GM18498 (cell line): ENCODE results near the gene TMEM117.

Experiments used
- ATAC-seq: cut with Tn5 transposase; IDR thresholded peaks from one replicate; pipeline ENCODE4 v1.9.1; 2021; ENCODE audit warnings: mild to moderate bottlenecking, moderate library complexity; ENCODE audit not compliant: unreplicated experiment

The TMEM117 gene

DNA sequence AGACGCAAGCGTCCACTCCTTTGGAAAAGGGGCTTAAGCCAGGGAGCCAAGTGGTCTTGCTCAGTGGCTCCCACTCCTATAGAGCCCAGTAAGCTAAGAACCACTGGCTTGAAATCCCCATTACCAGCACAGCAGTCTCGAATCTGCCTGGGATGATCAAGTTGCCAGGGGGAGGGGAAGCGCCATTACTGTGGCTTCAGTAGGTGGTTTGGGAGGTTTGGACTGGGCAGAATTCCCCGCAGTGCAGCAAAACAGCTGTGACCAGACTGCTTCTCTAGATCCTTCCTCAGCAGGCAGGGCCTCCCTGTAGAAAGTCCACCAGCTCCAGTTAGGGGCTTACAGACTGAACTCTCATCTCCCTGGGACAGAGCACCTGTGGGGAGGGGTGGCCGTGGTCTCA, 115.4 kb downstream of the TMEM117 start:
- no peak for ATAC-seq

DNA sequence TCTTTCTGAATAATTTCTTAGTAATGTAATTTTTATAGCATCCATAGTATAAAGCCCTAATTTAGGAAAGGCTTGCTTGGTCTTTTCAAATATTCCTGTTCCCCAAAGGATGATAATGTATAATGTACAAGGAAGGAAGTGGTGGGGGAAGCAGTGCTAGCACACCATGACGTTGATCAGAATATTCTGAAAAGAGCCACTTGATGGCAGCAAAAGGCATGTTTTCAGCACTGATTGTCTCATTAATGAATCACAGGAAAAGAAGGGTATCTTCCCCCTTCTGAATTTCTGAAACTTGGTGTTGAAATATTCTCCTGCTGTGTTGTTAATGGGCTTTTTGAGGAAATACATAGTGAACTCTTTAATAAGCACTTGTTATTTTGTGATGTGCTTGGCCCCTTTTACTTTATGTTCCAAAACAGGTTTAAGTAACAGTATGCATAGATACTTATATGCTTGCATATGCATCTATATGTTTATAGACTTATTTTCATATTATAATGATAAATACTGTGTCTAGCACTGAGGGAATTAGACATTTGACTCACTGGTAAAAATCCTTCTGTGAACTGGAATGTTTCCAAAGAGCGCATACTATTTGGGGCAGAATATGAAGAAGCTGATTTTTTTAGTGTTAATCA, 122.0 kb downstream of the TMEM117 start:
- ATAC-seq, result peak; percentile 98

DNA sequence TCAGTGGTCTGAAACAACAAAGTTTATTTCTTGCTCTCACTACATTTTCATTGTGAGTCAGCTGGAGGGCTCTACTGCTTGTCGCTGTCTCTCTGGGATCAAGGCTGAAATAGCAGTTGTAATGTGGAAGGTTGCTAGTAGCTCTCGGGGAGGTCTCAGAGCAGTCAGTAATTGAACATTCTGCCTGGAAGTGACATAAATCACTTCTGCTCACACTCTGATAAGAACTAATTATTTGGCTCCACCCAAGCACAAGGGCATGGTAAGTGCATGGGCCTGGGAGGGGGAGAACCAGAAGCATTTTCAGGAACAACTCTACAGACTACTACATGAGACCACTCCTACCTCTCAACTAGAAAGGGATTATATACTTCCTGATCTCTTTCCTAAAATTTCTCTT, 128.2 kb downstream of the TMEM117 start:
- ATAC-seq, result no peak

DNA sequence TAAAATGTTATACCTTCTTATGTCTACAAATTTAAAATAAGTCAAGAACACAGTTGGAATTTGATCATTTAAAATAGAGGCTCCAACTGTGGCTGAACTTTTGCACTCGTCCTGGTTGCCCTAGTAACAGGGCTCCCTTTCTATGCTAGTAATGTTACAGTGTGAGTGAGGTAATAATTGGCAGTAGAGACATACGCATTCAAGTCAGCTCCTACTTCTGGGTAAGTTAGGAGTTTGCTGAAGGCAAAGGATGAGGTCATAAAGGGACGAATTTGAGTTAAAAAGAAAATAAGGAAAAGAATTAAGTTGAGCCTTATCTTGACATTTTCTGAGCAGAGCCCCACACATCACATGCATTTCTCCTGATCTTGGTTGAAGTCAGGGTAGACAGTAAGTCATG, 129.1 kb downstream of the TMEM117 start:
- ATAC-seq, result no peak

DNA sequence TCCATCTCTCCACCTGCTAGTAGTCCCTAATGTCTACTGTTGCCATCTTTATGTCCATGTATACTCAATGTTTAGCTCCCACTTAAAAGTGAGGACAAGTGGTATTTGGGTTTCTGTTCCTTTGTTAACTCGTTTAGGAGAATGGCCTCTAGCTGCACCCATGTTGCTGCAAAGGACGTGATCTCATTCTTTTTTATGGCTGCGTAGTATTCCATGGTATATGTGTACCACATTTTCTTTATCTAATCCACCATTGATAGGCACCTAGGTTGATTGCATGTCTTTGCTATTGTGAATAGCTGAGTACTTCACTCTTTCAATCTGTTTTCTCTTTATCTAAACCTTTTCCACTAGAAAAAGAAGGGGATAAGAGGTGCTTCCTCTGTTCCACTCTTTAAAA, 130.0 kb downstream of the TMEM117 start:
- ATAC-seq, result no peak

DNA sequence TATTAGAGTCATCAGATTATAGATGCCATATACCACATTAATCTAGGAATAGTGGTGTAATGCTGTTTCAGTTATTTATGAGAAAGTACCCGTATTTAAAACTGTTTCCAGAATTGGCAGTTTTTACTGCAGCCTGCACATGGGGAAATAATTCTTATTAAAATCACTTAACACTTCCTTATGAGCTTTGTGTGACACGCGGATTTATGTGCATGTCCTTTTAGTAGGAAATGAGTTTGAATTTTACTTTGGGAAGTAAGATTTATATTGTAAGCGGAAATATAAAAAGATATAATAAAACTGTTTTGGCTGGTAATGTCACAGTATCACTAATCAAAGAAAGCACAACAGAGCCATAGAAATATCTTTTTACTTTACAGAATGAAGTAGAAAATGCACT, 132.9 kb downstream of the TMEM117 start:
- no peak for ATAC-seq

DNA sequence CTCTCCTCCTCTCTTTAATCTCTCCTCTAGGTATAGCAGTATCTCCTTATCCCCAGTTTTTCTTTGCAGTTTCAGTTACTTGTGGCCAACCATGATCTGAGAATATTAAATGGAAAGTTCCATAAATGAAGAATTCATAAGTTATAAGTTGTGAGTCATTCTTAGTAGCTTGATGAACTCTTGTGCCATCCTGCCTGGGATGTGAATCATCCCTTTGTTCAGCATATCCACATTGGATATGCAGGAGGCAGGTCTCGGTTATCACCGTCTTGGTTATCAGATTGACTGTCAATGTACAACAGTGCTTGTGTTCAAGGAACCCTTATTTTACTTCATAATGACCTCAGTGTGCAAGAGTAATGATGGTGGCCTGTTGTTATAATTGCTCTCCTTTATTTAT, 134.0 kb downstream of the TMEM117 start:
- ATAC-seq, result no peak

DNA sequence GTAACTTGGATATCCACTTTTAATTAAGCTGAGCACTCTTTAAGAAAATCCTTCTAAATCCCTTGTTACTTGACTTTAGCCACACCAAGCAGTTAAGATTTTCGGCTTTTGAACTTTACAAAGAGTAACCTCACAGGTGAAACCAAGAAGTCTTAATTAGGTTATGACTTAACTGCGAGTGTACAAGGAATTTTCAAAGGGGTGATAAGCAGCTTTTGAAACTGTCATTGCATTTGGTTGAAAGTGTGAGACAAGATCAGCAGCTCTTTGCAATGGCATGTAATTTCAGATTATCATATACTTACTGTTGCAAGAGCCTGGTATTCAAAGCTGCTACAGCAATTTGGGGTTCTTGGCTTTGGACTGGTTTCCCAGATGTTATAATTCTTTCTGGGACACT, 137.5 kb downstream of the TMEM117 start:
- no peak for ATAC-seq

DNA sequence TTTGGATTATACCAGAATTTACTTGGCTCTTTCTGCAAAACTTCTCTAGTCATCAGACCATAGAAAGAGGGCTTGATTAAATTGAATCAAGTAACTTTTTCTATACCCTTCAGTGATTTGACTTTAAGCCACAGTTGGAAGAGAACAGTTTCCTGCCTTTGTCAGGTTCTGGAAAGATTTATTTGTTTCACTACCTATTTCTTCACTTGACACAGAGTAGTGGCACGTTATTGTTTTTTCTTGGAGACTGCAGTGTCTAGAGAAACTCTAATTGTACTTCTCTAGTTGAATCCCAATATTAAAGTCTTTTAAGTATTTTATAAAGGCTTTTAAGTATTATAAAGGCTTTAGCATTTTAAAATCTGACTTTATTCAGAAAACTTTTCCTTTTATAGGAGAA, 138.1 kb downstream of the TMEM117 start:
- ATAC-seq, result no peak

DNA sequence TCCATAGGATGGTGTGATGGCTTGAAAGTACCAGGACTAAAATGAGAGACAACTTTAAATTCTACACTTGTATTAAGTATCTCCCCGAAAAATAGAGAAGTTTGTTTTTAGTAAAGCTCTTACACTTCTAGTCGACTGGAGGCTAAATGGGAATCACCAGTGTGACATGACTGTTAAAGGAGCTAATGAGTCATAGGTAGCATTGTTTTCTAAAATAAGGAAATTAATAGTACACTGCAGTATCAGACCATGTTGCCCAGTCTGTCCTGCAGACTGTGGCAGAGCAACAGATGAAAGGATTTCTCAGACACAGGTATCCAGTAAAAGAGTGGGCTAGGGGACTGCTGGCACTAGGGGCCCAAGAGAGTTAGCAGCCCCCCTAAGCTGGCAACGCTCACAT, 140.1 kb downstream of the TMEM117 start:
- no peak for ATAC-seq

DNA sequence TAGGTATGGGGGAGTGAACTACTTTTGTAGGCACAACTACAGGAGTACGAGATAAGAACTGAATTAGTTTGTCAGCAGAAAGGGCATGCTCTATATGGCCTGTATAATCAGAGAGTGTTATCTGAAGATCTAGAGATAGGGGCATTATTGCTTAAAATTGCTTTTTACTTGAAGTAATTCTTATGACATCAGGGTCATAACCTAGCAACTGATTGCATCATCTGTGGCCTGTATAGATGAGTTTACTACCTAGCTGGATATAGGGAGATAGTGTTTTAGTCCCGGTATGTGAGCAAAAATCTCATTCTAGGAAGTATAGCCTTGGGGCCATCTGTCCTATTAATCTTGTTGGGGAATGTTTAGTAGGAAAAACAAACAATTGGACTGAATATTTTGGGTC, 142.7 kb downstream of the TMEM117 start:
- ATAC-seq, result no peak

DNA sequence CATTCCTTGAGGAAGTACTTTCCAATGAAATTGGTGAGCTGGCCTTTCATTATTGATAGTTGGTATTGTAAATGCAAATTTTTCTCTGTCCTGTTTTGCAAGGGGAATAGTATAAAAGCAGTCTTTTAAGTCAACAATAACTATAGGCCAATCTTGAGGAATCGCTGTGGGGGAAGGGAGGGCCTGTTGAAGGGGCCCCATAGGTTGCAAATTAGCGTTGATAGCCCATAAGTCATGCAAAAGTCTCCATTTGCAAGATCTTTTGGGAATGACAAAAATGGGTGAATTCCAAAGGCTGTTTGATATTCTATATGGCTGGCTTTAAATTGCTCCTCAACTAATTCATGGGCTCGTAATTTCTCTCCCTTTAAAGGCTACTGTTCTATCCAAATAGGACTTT, 143.6 kb downstream of the TMEM117 start:
- ATAC-seq, result no peak

DNA sequence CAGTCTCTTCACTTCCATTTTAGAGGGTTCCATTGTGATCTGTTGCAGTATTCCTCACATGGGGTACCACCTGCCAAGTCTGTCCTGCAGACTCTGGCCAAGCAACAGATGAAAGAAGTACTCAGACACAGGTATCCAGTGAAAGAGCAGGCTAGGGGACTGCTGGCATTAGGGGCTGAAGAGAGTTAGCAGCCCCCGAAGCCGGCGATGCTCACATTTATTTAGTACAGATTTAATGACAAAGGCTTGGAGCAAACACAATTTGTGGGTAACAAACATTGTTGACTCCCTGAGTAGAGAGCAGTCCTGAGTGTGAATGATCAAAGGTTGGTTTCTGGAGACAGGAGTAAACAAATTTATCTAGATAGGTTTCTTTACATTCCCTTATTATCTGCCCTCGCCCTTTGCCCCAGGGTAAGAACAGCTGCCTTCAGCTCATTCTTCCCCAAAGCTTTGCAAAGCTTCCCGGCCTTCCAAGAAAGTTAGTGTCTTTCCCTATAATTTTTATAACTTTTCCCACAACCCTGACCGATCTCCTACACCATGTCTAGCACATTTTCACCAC, 144.8 kb downstream of the TMEM117 start:
- no peak for ATAC-seq

DNA sequence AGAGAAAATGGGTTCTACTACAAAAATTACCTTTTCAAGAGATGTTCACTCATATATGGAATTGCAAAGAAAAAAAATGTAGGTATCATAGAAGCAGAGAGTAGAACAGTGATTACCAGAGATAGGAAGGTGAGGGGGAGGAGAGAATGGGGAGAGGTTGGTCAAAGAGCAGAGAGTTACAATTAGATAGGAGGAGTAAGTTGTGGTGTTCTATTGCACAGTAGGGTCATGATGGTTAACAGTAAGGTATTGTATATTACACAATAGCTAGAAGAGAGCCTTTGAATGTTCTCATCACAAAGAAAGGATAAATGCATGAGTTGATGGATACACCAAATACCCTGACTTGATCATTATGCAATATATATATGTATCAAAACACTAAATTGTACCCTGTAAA, 145.8 kb downstream of the TMEM117 start:
- no peak for ATAC-seq

DNA sequence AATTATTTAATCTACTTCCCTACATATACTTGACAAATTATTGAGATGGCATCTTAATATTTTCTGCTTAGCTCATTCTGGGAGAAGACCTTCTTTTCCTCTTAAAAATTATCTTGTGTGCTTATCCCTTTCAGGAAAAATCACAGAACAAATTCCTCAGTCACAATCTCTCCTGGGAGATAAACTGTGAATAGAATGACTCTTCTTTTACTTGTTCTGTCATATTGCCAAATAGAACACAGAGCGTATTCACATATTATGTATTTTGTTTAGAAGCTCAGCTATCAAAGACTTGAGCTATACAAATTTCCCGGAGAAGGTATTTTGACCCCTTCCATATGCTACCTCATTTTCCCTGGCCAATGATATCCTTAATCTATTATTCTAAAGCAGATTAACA, 146.7 kb downstream of the TMEM117 start:
- no peak for ATAC-seq

DNA sequence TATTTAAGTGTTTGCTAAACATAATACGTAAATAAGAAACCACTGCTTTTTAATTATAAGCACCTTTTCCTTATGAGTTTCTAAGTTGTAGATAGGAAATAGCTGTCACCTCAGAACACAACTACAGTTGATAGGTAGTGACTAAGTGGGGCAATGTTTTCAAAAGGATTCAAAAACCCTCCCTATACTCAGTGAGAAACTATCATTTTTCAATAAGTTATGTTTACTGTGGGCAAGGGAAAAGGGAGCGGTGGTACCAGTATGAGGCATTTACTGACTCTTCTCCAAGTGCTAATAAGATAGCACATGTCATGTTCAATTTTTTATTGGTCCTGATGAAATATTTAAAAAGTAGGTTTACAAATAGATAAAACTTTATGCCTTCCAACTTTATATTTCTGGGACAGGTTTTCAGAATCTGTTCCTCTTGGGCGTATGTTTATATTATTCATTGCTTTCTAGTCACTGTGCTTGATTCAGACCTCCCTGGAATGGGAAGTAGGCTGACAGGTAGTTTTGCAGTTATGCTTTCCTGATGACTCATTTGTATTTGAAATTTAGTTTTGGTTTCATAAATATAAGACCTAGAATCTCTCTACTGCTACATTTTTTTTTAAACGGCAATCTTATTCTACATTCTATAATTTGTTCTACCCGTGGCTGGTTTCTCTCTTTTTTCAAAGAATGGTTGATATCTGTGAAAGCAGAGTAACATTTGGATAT, 153.1 kb downstream of the TMEM117 start:
- peak; percentile 94 for ATAC-seq

DNA sequence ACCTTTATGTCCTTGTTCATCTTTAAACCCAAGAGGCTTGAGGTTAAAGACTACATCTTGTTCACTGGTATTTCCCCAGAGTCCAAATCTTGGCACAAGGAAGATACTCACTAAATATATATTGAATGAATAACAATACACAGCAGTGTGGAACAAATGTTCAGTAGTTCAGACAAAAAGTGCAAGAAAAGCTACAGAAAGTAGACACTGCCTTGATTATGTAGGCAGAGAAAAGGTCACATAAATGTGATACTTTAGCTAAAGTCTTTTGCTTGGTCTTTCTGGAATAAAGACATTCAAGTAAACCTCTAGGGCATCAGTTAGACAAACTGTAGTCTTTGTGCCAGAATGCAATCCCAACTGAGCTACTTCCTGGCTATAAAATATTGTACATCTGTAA, 157.0 kb downstream of the TMEM117 start:
- ATAC-seq, result no peak

DNA sequence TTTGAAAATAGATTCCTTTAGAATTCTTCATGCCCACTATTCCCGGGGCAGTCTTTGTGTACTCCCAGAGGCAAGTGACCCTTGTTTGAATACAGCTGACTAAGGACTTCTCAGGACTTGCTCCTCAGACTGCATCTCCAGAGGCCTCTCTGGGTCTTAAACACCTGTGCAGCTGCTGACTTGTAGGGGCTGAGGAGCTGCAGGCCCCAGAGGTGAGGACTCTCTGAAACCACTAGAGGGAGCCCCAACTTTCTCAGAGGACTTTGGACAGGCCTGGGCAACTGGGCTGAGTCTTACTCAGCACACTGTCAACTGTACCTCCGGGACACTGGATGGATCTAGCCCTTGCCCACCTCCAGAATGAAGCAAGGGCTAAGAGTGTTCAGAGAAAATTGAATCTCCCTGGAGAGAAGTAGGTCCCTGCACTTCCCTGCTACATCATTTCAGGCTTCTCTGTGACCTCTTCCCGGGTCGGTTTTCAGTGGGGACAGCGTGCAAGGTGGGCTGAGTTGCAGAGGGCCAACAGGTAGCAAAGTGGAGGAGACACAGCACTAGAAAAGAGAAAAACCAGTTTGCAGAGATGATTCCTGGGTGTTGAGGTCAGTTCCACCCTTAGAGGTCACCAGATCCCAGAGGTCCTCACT, 164.6 kb downstream of the TMEM117 start:
- ATAC-seq, result peak; percentile 97

DNA sequence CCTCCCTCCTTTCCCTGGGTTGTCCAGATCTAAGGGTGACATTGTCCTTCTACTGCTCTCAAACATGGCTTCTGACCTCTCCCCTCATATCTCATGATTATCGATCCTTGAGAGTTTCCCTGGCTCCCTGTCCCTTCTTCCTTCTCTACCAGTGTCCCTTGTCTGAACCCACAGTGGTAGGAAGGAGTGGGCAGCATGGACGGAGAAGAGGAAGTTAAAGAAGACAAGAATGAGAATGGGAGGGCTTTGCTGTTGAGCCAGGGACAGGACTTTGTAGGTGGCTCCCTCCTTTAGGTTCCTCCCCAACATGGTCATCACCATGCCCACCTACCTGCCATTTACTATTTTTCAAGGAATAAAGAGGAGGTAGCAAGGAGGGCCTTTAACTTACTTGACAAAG, 166.7 kb downstream of the TMEM117 start:
- no peak for ATAC-seq

DNA sequence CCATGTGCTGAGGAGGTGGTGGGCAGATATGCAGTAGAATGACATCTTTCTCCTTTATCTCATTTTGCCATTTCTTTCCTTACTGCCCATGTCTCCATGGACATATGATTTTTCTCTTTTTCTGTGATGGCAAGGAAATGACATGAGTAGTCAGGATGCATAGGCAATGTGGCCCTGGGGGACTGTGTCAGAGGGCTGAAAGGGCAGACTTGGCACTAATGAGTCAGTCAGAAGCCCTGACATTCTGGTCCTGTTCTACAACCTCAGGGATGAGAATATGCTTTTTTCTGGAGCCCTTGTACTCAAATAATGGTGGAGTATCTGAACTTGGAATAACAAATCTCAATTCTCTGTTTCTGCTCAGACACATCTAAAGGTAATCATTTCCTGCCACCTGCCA, 167.8 kb downstream of the TMEM117 start:
- no peak for ATAC-seq

DNA sequence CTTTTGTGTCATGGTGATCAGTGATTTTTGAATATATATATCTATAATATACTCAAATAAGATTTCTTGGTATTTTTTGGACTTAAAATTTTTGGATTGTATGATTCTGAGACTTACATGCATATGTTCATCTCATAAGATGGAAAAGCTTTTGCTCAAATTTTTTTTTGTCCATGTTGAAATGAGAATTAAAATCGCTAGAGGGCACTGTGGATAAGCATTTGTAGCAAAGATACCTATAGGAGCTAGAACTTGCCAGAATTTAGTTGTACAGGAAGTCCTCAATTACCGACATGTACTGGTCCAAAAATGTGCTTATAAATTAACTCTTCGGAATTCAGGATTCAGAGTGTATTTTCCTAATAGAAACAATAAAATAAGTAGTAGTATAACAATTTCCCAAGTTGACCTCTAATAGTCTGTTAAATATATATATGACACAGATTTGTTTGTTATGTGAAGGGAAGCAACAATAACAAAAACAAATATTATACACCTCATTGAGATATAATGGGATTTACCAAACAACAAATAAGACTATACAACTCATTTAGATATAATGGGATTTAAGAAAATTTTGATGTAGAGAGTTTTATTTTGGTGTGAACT, 179.6 kb downstream of the TMEM117 start:
- ATAC-seq, result peak; percentile 77

DNA sequence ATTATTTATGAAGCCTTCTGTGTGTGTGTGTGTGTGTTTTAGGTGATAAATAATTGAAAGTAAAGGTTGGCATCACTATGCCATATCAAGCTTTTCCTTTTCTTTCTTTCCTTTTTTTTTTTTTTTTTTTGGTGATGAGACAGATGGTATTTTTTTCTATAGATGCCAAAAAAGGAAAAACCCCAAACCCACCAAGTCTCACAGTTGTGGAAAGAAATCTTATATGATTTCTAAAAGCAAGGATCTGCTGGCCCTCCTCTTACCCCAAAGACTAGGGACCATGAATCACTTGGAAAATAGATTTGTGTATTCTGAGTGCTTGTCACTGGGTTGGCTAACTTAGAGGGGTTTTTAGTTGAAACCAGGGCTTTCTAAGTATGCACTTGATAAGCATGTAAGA, 181.3 kb downstream of the TMEM117 start:
- ATAC-seq, result no peak
